HCT116 (cell line): Measurements from ENCODE around the gene ARL8B.

Source experiments
- ATF3 ChIP-seq: IDR thresholded peaks from 2 replicates; pipeline ENCODE4 v1.6.1; 2012
- CEBPB ChIP-seq: IDR thresholded peaks from 2 replicates; pipeline ENCODE4 v1.6.1; 2012; ENCODE audit warnings: low read depth
- ELF1 ChIP-seq: IDR thresholded peaks from 2 replicates; pipeline ENCODE4 v1.6.1; 2012; ENCODE audit warnings: low read depth, borderline replicate concordance
- EZH2 ChIP-seq: fragments of 200-600 bp; sonication (generic); IDR thresholded peaks from 2 replicates; pipeline ENCODE4 v1.6.1; 2017; ENCODE audit warnings: antibody characterized with exemption, mixed run types
- EZH2phosphoT487 ChIP-seq: fragments of 200-600 bp; IDR thresholded peaks from 2 replicates; pipeline ENCODE4 v1.6.1; 2018; ENCODE audit warnings: antibody characterized with exemption, borderline replicate concordance
- MAX ChIP-seq: IDR thresholded peaks from 2 replicates; pipeline ENCODE4 v1.6.1; 2012
- POLR2A ChIP-seq: IDR thresholded peaks from 2 replicates; pipeline ENCODE4 v1.7.0; 2011; ENCODE audit warnings: borderline replicate concordance; ENCODE audit not compliant: insufficient read depth, insufficient read length; ENCODE audit errors: extremely low read depth
- POLR2AphosphoS5 ChIP-seq: IDR thresholded peaks from 2 replicates; pipeline ENCODE4 v1.6.1; 2011; ENCODE audit warnings: mild to moderate bottlenecking, low read depth, low read length, moderate library complexity
- RAD21 ChIP-seq: IDR thresholded peaks from 2 replicates; pipeline ENCODE4 v1.6.1; 2012; ENCODE audit warnings: low read depth, mild to moderate bottlenecking
- SP1 ChIP-seq: IDR thresholded peaks from 2 replicates; pipeline ENCODE4 v1.6.1; 2012; ENCODE audit warnings: low read depth
- TF ChIP-seq, protein P1 (sequence below), 3 experiments: fragments of 200-600 bp in 1 of 3; sonication (generic) in 1 of 3; IDR thresholded peaks in 2 of 3; conservative IDR thresholded peaks in 1 of 3; 2 replicates each; pipeline ENCODE4 v1.5.1; 2012 to 2017; ENCODE audit warnings: low read depth in 2 of 3, low read length in 2 of 3, antibody characterized with exemption in 1 of 3, borderline replicate concordance in 1 of 3, control low read depth in 1 of 3, mild to moderate bottlenecking in 1 of 3, mixed read lengths in 1 of 3, mixed run types in 1 of 3, moderate library complexity in 1 of 3; ENCODE audit not compliant: insufficient read depth in 1 of 3
- TF ChIP-seq, protein P2 (sequence below): IDR thresholded peaks from 2 replicates; pipeline ENCODE4 v1.6.1; 2012; ENCODE audit warnings: low read depth

- no peak for TF ChIP-seq MAX
- TF ChIP-seq, protein P1, sequence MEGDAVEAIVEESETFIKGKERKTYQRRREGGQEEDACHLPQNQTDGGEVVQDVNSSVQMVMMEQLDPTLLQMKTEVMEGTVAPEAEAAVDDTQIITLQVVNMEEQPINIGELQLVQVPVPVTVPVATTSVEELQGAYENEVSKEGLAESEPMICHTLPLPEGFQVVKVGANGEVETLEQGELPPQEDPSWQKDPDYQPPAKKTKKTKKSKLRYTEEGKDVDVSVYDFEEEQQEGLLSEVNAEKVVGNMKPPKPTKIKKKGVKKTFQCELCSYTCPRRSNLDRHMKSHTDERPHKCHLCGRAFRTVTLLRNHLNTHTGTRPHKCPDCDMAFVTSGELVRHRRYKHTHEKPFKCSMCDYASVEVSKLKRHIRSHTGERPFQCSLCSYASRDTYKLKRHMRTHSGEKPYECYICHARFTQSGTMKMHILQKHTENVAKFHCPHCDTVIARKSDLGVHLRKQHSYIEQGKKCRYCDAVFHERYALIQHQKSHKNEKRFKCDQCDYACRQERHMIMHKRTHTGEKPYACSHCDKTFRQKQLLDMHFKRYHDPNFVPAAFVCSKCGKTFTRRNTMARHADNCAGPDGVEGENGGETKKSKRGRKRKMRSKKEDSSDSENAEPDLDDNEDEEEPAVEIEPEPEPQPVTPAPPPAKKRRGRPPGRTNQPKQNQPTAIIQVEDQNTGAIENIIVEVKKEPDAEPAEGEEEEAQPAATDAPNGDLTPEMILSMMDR (IDR thresholded peaks at IDR 0.05 in 2 of 3, conservative IDR thresholded peaks at IDR 0.05 in 1 of 3; ENCODE audit: borderline replicate concordance in 1 of 3, insufficient read depth in 1 of 3, low read depth in 2 of 3, low read length in 2 of 3): no peak
- TF ChIP-seq CEBPB: no peak
- no peak for TF ChIP-seq EZH2
- no peak for TF ChIP-seq POLR2A
- TF ChIP-seq, protein P2, sequence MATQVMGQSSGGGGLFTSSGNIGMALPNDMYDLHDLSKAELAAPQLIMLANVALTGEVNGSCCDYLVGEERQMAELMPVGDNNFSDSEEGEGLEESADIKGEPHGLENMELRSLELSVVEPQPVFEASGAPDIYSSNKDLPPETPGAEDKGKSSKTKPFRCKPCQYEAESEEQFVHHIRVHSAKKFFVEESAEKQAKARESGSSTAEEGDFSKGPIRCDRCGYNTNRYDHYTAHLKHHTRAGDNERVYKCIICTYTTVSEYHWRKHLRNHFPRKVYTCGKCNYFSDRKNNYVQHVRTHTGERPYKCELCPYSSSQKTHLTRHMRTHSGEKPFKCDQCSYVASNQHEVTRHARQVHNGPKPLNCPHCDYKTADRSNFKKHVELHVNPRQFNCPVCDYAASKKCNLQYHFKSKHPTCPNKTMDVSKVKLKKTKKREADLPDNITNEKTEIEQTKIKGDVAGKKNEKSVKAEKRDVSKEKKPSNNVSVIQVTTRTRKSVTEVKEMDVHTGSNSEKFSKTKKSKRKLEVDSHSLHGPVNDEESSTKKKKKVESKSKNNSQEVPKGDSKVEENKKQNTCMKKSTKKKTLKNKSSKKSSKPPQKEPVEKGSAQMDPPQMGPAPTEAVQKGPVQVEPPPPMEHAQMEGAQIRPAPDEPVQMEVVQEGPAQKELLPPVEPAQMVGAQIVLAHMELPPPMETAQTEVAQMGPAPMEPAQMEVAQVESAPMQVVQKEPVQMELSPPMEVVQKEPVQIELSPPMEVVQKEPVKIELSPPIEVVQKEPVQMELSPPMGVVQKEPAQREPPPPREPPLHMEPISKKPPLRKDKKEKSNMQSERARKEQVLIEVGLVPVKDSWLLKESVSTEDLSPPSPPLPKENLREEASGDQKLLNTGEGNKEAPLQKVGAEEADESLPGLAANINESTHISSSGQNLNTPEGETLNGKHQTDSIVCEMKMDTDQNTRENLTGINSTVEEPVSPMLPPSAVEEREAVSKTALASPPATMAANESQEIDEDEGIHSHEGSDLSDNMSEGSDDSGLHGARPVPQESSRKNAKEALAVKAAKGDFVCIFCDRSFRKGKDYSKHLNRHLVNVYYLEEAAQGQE: no peak
- TF ChIP-seq ELF1: no peak
- no peak for TF ChIP-seq POLR2AphosphoS5
- no peak for TF ChIP-seq RAD21
- TF ChIP-seq EZH2phosphoT487: no peak
- no peak for TF ChIP-seq ATF3
- no peak for TF ChIP-seq SP1
Measured at GRCh38 chr3:5191555-5192304, 69.6 kb downstream of the ARL8B start.
